ENCODE measurements around the gene ZNF282. TPM values are rescaled to one million over a fixed set of nuclear protein-coding genes. Genes with fewer than 3 reads are reported as not detected.

The ZNF282 gene
- 17.3 TPM for total RNA-seq (ENCODE audit: insufficient read depth, low replicate concordance)

DNA sequence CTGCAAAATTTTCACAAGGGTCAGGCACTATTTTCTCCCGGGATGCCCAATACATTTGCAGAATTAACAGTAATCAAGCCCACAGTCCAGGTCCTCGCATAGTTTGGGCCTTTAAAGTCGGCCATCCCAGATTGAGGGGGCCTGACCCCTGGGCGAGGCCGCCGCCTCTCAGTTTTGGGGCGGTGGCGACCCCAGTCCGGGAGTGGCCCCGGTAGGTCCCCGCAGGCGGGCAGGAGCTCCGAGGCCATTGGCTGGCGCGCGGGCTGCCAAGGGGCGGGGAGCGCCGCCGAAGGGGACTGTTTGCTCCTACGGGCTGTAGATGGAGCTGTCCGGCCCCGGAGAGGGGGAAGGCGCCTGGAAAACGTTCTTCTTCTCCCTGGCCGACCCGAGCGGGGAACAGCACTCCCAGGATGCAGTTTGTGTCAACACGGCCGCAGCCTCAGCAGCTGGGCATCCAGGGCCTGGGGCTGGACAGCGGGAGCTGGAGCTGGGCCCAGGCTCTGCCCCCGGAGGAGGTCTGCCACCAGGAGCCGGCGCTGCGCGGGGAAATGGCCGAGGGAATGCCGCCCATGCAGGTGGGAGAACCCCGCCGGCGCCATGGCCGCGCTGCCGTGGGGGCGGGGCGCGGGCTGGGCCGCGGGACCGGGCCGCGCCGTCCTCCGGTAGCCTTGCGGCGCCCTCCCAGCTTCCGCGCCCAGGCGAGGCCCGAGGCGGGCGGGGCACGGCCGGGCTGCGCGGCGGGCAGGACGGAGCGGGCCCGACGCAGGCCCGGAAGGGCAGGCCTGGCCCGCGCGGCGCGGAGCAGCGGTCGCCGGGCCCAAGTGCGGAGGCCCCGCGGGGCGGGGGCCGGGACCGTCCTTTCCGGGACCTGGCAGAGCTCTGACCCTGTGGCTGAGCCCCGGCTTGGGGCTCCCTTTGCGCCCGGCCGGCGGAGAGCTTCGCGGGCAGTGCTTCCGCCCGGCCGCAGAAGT is at the start of gene ZNF282:
Gene ZNF282, plus strand, starts transcription at position 367 of the 971 bp plus-strand sequence. Its CDS starts 44 bp downstream, at position 411.
- DNase-seq (ENCODE audit: low spot score): peak; percentile 94

DNA sequence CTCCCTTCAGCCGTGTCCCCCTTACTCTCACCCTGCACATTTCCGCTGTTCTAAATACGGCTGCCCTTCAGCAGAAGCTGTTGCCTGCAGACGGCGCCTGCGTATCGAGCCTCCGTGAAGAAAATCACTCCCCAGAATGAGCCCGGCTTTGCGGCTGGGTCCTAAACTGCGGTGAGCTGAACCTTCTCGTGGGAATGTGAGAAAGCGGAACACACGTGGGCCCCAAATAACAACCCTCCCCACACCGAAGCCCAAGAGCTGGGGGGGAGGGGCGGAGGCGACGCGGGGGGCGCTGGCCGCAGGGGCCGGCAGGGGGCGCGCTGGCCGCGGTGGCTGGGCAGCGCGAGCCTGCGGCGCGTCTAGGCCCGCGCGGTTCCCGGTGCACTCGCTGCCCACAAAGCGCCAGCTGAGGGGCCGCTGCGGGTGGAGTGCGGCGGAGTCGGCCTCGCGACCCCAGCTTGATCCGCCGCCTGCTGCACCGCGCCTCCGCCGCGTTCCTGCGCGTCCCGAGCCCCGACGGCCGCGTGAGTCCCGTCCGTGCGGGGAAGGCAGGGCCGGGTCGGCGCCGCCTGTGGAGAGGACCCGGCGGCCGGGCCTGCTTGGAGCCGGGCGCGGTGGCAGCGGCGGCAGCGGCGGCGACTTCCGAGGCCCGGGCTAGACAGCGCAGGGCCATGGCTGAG is 48.1 kb upstream of the ZNF282 start, which contains the start of gene ZNF398:
Gene ZNF398, plus strand, starts transcription at position 382 of the 680 bp plus-strand sequence. Its CDS starts 290 bp downstream, at position 672.
- peak; percentile 82 for DNase-seq (ENCODE audit: low spot score)

DNA sequence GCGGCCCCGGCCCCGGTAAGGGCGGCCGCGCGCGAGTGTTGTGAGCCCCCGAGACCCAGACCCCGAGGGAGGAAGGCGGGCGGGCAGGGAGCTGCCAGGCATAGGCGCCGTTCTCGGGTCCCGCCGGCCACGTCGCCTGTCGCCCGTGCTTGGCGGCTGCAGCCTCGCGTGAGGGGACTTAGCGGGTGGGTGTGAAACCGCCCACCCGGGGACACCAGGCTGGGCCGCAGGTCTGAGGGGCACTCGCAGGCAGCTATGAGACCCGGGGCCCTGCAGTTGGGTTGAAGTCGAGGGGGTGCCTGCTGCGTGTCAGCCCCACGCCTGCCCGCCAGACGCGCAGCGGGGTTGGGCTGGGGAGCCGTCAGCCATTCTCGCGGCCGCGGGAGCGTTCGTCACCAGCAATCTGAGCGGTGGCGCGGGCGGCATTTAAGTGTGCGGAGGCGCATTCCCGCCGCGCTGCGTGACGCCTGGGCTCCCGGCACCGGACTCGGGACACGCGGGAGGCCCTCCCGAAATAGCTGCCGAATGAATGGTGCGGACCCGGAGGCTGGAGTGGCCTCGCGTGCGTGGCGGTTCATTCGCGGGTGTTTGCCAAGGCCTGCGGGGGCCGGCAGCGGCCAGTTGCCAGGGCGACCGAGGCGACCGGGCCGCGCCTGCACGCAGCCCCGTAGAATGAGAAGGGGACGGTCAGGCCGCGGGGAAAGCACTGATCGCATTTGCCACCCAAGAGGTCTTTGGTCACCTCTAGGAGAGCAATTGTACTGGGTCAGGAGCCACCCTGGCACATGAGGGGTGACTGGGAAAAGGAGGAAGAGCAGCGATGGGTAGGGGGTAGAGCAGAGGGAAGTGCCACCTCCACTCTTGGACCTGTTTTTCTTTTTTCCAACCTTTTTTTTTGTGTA is 47.3 kb upstream of the ZNF282 start:
- peak; percentile 50 for DNase-seq (ENCODE audit: low spot score)

DNA sequence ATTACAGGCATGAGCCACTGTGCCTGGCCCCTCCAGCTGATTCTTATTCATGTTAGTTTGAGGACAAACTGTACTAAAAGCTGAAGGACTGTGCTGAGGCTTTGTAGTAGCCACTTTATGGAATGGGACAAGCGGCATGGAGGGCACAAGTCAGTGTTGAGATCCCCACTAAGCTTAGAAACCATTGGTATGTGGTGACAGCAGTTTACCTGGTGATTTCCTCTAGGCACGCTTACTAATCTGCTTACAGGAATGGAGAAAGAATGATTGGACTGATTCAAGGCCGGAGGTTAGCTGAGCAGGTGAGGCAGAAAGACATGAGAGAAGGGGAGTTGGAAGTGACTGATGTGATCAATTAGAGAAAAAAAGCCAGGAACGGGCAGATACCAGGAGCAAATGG is 44.4 kb upstream of the ZNF282 start:
- no peak for DNase-seq (ENCODE audit: low spot score)

DNA sequence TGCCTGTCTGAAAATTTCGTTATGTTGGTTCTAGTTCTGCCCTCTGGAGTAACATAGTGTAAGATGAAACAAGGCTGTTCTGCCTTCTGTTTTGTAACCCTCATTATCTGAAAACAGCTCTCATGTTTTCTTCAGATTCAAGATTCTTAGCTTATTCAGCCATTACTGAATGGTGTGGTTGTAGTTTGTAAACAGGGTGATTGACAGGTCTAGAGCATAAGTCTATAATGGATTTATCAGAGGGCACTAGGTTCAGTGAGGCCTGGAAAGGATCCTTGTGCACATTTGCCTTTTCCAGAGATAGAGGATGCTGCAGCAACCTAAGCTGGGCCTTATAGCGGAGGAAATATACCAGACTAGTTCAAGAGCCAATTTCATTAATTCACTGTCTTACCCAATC is 42.0 kb upstream of the ZNF282 start:
- no peak for DNase-seq (ENCODE audit: low spot score)

DNA sequence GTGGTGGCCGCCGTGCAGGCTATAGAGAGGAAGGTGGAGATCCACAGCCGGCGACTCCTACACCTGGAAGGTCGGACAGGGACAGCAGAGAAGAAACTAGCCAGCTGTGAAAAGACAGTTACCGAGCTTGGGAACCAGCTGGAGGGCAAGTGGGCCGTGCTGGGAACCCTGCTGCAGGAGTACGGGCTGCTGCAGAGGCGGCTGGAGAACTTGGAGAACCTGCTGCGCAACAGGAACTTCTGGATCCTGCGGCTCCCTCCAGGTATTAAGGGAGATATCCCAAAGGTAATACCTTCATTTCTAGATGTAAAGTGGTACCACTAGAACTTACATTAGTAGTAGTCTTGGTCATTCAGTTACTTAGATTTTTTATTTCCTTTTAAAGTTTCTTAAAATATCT is 41.3 kb upstream of the ZNF282 start:
- DNase-seq (ENCODE audit: low spot score): no peak

DNA sequence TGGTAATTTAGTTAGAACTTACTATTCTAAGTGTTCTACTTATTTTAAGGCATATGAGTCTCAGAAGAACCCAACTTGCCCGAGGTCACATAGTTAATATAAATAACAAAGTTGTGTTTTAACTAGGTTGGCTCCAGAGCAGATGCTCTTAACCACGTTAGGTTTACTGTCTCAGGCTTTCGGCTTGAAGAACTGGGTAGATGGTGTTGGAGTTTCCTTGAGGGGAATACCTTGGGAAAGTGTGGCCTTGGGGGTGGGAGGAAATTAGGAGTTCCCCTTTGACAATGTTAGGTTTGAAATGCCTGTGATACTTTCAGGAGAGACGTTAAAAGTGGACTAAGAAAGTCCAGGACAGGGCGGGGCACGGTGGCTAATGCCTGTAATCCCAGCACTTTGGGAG is 38.4 kb upstream of the ZNF282 start:
- no peak for DNase-seq (ENCODE audit: low spot score)

DNA sequence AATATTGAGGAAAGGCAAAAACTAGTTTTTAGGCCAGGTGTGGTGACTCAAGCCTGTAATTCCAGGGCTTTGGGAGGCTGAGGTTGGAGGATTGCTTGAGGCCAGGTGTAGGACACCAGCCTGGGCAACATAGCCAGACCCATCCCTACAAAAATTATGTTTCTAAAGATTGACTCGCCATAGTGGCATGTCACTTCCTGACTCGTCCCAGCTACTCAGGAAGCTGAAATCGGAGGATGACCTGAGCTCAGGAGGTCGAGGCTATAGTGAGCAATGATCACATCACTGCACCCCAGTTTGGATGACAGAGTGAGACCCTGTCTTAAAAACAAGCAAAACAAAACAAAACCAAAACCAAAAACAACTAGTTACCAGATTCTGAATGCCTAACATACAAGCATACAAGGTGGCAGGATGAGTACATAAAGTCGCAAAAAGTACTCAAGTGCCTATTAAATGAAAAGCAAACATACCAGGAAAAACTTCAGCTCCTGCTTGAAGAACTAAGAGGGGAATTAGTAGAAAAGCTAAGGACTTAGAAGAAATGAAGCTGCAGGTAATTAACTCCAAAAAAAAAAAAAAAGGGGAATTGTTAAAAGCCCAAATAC is 34.0 kb upstream of the ZNF282 start:
- no peak for DNase-seq (ENCODE audit: low spot score)

DNA sequence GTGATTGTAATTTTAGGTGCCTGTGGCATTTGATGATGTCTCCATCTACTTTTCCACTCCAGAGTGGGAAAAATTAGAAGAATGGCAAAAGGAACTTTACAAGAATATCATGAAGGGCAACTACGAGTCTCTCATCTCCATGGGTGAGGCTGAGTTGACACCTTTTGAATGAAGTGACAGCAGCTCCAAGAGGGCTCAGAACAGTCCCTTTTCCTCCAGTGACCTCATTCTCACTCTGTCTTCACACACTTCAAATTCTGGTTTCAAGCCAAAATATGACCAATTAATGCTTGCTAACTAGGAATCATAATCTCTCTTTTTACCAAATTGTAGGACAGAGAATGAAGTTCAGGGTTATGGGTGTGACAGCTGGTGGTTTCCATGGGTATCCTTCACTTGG is 29.2 kb upstream of the ZNF282 start:
- DNase-seq (ENCODE audit: low spot score): no peak

DNA sequence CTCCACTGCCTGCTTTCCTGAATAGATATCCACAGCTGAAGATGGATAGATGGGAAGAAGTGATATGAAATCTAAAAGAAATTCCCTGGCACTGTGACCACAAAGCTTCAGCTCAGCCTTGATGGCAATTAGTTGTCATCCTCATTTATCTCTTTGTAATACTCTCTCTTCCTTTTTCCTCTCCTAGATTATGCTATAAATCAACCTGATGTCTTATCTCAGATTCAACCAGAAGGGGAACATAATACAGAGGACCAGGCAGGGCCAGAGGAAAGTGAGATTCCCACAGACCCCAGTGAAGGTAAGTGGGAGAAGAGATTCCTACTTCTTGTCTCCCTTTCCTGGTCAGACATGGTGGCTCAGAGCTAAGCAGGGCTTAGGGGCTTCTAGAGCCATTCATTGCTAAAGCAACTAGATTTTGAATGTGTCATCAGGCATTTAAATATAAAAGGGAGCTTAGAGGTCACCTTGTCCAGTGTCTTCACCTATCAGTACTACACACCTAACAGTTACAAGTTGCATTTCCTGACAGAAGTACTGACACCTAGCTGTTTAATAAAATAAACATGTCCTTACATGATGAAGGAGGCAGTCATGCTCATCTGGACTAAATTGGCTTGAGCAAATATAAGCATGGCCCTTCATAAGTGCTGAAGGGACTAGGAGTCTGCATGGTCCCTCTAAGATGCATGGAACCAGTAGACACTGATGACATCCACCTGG is 28.6 kb upstream of the ZNF282 start:
- DNase-seq (ENCODE audit: low spot score): no peak

DNA sequence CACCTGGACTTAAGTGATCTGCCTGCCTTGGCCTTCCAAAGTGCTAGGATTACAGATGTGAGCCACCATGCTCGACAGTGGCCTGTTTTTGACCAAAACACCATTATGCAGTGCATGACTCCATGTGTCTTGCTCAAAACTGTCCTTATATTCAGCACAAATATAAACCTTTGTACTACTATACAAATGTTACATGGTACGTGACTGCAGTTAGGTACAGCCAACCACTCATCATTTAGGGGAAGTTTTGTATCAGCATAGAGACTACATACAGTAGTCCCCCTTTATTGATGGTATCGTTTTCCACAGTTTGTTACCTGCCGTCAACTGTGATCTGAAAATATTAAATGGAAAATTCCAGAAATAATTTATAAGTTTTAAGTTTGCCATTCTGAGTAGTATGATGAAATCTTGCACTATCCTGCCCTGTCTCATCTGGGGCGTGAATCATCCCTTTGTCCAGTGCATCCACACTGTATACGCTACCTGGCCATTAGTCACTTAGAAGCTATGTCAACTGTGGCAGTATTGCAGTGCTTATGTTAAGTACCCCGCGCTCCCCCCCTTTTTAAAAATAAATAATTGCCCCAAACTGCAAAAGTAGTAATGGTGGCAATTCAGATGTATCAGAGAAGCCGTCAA is 23.3 kb upstream of the ZNF282 start:
- no peak for DNase-seq (ENCODE audit: low spot score)

DNA sequence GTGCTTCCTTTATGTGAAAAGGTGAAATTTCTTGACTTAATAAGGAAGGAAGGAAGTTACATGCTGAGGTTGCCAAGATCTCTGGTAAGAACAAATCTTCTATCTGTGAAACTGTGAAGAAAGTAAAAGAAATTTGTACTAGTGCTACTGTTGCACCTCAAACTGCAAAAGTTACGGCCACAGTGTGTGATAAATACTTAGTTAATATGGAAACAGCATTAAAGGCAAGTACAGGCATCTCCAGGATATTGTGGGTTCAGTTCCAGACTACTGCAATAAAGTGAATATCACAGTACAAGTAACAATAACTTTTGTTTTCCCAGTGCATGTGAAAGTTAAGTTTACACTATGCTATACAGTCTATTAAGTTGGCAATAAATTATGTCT is 22.8 kb upstream of the ZNF282 start:
- no peak for DNase-seq (ENCODE audit: low spot score)

DNA sequence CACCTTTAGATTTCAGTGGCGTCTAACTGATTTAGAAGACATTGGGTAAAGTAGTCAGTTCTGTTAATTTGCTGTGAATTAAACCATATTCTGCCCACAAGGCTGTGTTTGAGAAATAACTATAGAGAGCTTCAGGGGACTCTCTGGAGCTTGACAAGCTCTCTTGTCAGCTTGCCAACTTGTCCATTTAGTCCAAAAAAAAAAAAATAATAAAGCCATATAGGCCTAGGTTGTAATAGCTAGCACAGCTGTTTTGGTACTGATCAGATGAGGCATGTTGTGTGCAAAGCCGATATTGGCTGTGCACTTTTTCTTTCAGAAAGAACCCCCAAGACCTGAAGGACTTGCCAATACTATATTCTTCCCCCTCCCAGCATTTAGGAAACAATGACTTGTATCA is 20.2 kb upstream of the ZNF282 start:
- DNase-seq (ENCODE audit: low spot score): no peak

DNA sequence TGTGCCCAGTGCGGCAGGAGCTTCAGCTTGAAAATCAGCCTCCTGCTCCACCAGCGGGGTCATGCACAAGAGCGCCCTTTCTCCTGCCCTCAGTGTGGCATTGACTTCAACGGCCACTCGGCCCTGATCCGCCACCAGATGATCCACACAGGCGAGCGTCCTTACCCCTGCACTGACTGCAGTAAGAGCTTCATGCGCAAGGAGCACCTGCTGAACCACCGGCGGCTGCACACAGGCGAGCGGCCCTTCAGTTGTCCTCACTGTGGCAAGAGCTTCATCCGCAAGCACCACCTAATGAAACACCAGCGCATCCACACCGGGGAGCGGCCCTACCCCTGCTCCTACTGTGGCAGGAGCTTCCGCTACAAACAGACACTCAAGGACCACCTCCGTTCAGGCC is 16.1 kb upstream of the ZNF282 start:
- DNase-seq (ENCODE audit: low spot score): no peak

DNA sequence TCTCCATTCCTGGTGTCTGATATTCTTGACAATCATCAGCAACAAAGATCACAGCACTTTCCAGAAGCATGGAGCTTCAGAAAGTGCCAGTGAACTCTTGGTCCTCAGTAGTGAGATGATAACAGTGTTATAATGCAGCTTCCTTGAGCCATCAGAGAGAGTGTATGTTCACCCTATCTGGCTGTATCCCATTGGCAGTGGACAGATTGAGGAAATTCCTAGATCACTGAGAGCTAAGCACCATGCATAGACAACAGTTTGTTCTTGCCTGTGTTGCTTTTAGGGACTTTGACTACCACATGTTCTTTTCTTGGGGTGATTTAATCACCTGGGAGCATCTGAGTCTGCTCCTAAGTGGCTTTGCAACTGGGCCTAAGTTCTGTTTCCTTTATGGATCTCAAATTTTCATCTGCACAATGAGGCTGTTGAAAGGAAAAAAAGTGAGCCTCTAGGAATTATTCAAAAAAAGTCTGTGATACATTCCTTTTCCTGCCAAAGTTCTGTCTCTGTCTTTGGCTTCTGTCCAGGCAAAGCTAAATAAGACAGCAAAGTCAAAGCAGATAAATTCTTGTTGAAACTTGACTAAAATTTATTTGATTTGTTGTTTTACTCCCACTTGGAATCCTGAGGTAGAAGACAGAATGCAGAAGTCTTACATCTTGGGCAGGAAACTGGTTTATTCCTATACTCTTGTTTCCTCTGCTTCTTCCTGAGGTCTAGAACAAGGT is 14.5 kb upstream of the ZNF282 start:
- peak; percentile 57 for DNase-seq (ENCODE audit: low spot score)

DNA sequence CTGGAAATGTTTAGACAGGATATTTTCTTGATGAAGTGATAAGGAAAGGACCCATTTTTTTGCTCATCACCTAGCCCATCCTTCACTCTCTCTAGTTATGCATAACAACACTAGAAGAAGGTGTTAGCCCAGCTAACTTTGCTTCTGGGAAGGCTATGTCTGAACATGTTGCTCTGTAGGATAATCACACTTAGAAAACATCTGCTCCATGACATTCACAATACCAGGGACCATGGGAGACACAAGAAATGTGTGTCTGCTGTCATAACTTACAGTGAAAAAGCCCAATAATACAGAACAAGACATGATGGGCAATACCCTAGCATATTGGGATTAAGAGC is 13.9 kb upstream of the ZNF282 start:
- DNase-seq (ENCODE audit: low spot score): no peak

DNA sequence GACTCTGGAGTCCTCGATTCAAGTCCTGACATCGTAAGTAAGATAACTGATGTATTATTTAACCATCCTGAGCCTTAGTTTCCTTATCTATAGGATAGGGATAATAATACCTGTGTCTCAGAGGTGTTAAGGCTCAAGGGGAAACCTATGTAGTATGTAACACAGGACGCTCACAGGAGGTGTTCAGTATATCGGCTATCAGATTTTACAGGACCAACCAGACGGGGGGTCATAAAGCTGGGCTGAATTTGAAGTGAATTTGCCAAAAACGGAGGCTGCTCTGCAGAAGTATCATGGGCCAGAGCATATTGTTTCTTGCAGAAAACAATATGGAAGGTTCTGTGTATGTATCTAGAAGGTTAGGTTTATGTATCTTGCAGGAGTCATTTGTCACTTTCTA is 11.1 kb upstream of the ZNF282 start:
- no peak for DNase-seq (ENCODE audit: low spot score)

DNA sequence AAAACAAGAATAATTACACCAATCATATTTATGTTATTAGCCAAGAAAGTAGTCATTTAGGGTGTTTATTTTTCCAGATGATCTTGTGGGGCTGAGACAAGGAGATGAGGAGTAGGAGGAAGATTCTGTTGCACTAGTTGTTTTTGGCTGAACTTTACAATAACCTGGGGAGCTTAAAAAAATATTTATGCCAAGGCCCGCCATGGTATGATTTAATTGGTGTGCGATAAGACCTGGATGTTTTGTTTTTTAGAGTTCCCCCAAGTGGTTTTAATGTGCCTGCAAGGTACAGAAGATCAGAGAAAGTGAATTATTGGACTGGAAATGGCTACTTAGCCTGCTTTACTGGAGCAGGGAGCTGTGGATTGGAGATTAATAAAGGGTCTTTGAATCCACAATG is 7.1 kb upstream of the ZNF282 start:
- DNase-seq (ENCODE audit: low spot score): no peak

DNA sequence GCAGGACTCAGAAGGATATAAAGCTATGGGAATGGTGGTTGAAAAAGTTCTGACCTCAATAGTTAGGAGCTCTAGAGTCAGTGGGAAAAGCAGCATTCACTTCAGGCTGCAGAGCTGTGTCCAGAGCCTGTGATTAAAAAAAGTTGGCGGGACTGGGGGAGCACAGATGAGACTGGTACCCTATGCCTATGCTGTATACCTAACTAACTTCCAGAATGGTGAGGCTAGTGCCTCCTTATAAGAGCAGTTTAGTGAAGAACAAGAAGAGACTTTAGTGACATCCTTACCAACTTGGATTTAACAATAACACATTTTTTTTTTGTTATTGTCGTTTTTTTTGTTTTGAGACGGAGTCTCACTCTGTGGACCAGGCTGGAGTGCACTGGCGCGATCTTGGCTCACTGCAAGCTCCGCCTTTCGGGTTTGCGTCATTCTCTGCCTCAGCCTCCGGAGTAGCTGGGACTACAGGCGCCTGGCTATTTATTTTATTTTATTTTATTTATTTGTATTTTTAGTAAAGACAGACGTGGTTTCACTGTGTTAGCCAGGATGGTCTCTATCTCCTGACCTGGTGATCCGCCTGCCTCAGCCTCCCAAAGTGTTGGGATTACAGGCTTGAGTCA is 6.6 kb upstream of the ZNF282 start:
- no peak for DNase-seq (ENCODE audit: low spot score)

Data from umbilical cord (tissue), 2 donors.